OCI-LY3 (cell line): ENCODE measurements around the gene FXYD5.

Source experiments
- H2AFZ ChIP-seq: fragments of 200-600, 300-600 bp; shearing (Covaris generic); 2 replicates; pipeline ENCODE4 v1.6.0; 2014; ENCODE audit warnings: antibody characterized with exemption, low read depth, low read length
- H3K27ac ChIP-seq: fragments of 200-600, 300-600 bp; sonication (generic); 2 replicates; pipeline ENCODE4 v1.5.1; 2014; ENCODE audit warnings: mild to moderate bottlenecking, low read length, moderate library complexity, mixed read lengths
- H3K27me3 ChIP-seq: fragments of 200-600, 300-600 bp; sonication (generic); 2 replicates; pipeline ENCODE4 v1.6.1; 2014; ENCODE audit warnings: low read depth, low read length, mixed read lengths
- H3K36me3 ChIP-seq: fragments of 200-600, 300-600 bp; sonication (generic); replicated peaks from 2 replicates; pipeline ENCODE3; 2014; ENCODE audit warnings: low read depth, low read length, mixed read lengths
- H3K4me1 ChIP-seq: fragments of 300-600, 200-600 bp; sonication (generic); 2 replicates; pipeline ENCODE4 v1.6.1; 2014; ENCODE audit warnings: low read length, mixed read lengths
- H3K4me2 ChIP-seq: fragments of 200-600, 300-600 bp; sonication (generic); 2 replicates; pipeline ENCODE4 v1.6.1; 2014; ENCODE audit warnings: low read length, mixed read lengths
- H3K4me3 ChIP-seq: fragments of 300-600, 200-600 bp; sonication (generic); 2 replicates; pipeline ENCODE4 v1.5.1; 2014; ENCODE audit warnings: antibody characterized with exemption, mild to moderate bottlenecking, low read length, moderate library complexity
- H3K79me2 ChIP-seq: fragments of 300-600, 200-600 bp; shearing (Covaris generic); 2 replicates; pipeline ENCODE4 v1.6.1; 2014; ENCODE audit warnings: mild to moderate bottlenecking, low read length, mixed read lengths
- H3K9ac ChIP-seq: fragments of 300-600, 200-600 bp; shearing (Covaris generic); 2 replicates; pipeline ENCODE4 v1.6.0; 2014; ENCODE audit warnings: mild to moderate bottlenecking, low read length, moderate library complexity
- H3K9me3 ChIP-seq: fragments of 200-600, 300-600 bp; shearing (Covaris generic); 2 replicates; pipeline ENCODE4 v1.6.1; 2014; ENCODE audit warnings: low read length, mixed read lengths; ENCODE audit not compliant: insufficient read depth
- H4K20me1 ChIP-seq: fragments of 200-600, 300-600 bp; sonication (generic); 2 replicates; pipeline ENCODE4 v1.6.1; 2016; ENCODE audit warnings: low read length, mixed read lengths; ENCODE audit not compliant: insufficient read depth
- EZH2phosphoT487 ChIP-seq: fragments of 200-600 bp; shearing (Covaris generic); IDR thresholded peaks from 2 replicates; pipeline ENCODE4 v1.6.1; 2018; ENCODE audit warnings: antibody characterized with exemption, mixed run types, low read depth
- TF ChIP-seq, protein P1 (sequence below): fragments of 200-600, 300-600 bp; sonication (generic); IDR thresholded peaks from 2 replicates; pipeline ENCODE4 v1.5.1; 2014; ENCODE audit warnings: antibody characterized with exemption, low read length, low read depth

FXYD5 gene

GRCh38 chr19:35205733-35206323 lies 51.3 kb downstream of the FXYD5 start:
- Histone ChIP-seq H3K27ac (peak overlapping the region; percentile 87), H3K4me2 (peak overlapping the region; percentile 77)

GRCh38 chr19:35206379-35206778 lies 51.8 kb downstream of the FXYD5 start:
- TF ChIP-seq, protein P1, sequence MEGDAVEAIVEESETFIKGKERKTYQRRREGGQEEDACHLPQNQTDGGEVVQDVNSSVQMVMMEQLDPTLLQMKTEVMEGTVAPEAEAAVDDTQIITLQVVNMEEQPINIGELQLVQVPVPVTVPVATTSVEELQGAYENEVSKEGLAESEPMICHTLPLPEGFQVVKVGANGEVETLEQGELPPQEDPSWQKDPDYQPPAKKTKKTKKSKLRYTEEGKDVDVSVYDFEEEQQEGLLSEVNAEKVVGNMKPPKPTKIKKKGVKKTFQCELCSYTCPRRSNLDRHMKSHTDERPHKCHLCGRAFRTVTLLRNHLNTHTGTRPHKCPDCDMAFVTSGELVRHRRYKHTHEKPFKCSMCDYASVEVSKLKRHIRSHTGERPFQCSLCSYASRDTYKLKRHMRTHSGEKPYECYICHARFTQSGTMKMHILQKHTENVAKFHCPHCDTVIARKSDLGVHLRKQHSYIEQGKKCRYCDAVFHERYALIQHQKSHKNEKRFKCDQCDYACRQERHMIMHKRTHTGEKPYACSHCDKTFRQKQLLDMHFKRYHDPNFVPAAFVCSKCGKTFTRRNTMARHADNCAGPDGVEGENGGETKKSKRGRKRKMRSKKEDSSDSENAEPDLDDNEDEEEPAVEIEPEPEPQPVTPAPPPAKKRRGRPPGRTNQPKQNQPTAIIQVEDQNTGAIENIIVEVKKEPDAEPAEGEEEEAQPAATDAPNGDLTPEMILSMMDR, result no peak
- TF ChIP-seq EZH2phosphoT487, result no peak
- H3K79me2 ChIP-seq, result no peaks in the 10 kb centered on the region
- no peak overlapping the region for H2AFZ ChIP-seq
- H3K36me3 ChIP-seq, result no peaks in the 10 kb centered on the region
- no peaks in the 10 kb centered on the region for H3K27me3 ChIP-seq
- H3K9me3 ChIP-seq, result peaks cover 9% of the 10 kb centered on the region; the same call in 1 of the 2 replicates
- peak overlapping the region; percentile 87 for H3K27ac ChIP-seq
- peak overlapping the region; percentile 77 for H3K4me2 ChIP-seq
- no peaks in the 10 kb centered on the region for H4K20me1 ChIP-seq
- H3K4me1 ChIP-seq, result peaks cover 40% of the 10 kb centered on the region
- peak overlapping the region; percentile 37; the same call in 1 of the 2 replicates for H3K9ac ChIP-seq
- H3K4me3 ChIP-seq, result peak overlapping the region; percentile 51; the same call in 1 of the 2 replicates

More at GRCh38 chr19:35205733-35206323, 51.3 kb downstream of the FXYD5 start:
- Histone ChIP-seq H4K20me1 (no peaks in the 10 kb centered on the region), H3K4me3 (peak overlapping the region; percentile 51), H3K4me1 (peaks cover 38% of the 10 kb centered on the region), H3K9me3 (peaks cover 9% of the 10 kb centered on the region; the same call in 1 of the 2 replicates), H2AFZ (0 out of 2 replicates have a peak overlapping the region, but pooled peaks have one; percentile 21), H3K27me3 (no peaks in the 10 kb centered on the region), H3K9ac (peak overlapping the region; percentile 54), H3K79me2 (no peaks in the 10 kb centered on the region), H3K36me3 (no peaks in the 10 kb centered on the region)
- TF ChIP-seq, protein P1, result no peak
- TF ChIP-seq EZH2phosphoT487, result no peak

GRCh38 chr19:35206855-35207254 lies 52.3 kb downstream of the FXYD5 start:
- H3K36me3 ChIP-seq, result no peaks in the 10 kb centered on the region
- H3K4me1 ChIP-seq, result peaks cover 44% of the 10 kb centered on the region
- peak overlapping the region; percentile 87 for H3K27ac ChIP-seq
- no peak for TF ChIP-seq EZH2phosphoT487
- TF ChIP-seq, protein P1, result no peak
- H4K20me1 ChIP-seq, result no peaks in the 10 kb centered on the region
- no peaks in the 10 kb centered on the region for H3K79me2 ChIP-seq
- no peaks in the 10 kb centered on the region for H3K27me3 ChIP-seq
- H3K4me3 ChIP-seq, result peak overlapping the region; percentile 22; the same call in 1 of the 2 replicates
- H3K9me3 ChIP-seq, result peaks cover 9% of the 10 kb centered on the region; the same call in 1 of the 2 replicates
- peak overlapping the region; percentile 37; the same call in 1 of the 2 replicates for H3K9ac ChIP-seq
- peak overlapping the region; percentile 77 for H3K4me2 ChIP-seq
- H2AFZ ChIP-seq, result no peak overlapping the region

DNA sequence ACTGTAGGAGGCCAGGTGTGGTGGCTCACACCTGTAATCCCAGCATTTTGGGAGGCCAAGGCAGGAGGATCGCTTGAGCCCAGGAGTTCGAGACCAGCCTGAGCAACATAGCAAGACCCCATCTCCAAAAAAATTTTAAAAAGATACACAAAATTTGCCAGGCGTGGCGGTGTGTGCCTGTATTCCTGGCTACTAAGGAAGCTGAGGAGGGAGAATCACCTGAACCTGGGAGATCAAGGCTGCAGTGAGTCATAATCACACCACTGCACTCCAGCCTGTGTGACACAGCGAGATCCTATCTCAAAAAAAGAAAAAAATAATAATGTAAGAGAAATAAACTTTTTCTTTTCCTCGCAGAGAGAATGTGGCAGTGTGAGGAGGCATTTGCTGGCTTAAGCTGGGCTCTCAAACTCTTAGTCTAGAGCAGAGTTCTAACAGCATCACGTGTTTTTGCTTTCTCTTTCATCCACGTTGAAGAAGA lies 52.9 kb downstream of the FXYD5 start:
- no peak overlapping the region for H3K4me3 ChIP-seq
- TF ChIP-seq EZH2phosphoT487, result no peak
- TF ChIP-seq, protein P1, result no peak
- H4K20me1 ChIP-seq, result no peaks in the 10 kb centered on the region
- no peak overlapping the region for H2AFZ ChIP-seq
- H3K79me2 ChIP-seq, result no peaks in the 10 kb centered on the region
- no peaks in the 10 kb centered on the region for H3K36me3 ChIP-seq
- no peak overlapping the region for H3K9ac ChIP-seq
- H3K4me2 ChIP-seq, result no peak overlapping the region
- H3K9me3 ChIP-seq, result peaks cover 9% of the 10 kb centered on the region; the same call in 1 of the 2 replicates
- H3K27me3 ChIP-seq, result no peaks in the 10 kb centered on the region
- peaks cover 50% of the 10 kb centered on the region for H3K4me1 ChIP-seq
- H3K27ac ChIP-seq, result no peak overlapping the region
